GM23338 (cell line): ENCODE data around the gene IFNL2. TPM values are rescaled to one million over a fixed set of nuclear protein-coding genes. Genes with fewer than 3 reads are reported as not detected.
"Not testable (repeated sequence)": the region's sequence is repeated elsewhere in the genome, so short reads cannot be mapped to it uniquely, and the experiment has no call there.

Source experiments
- ATAC-seq: fragments of 200-7000 bp; cut with Tn5 transposase; 3 replicates; pipeline ENCODE4 v1.9.1; 2020
- DNase-seq: peaks from one replicate; pipeline ENCODE4 v3.0.0-alpha.2; 2015; ENCODE audit warnings: low spot score
- H2AFZ ChIP-seq: fragments of 200-600 bp; sonication (generic); 2 replicates; pipeline ENCODE4 v1.8.0; 2016; ENCODE audit warnings: antibody characterized with exemption, mild to moderate bottlenecking, moderate library complexity
- H3F3A ChIP-seq: fragments of 200-600 bp; sonication (generic); replicated peaks from 2 replicates; pipeline ENCODE4 v1.8.0; 2017; ENCODE audit warnings: antibody characterized with exemption, mixed run types, low read depth
- H3K27ac ChIP-seq: fragments of 200-600 bp; sonication (generic); 2 replicates; pipeline ENCODE4 v1.6.1; 2016; ENCODE audit warnings: low read depth
- H3K27me3 ChIP-seq: fragments of 200-600 bp; sonication (generic); 2 replicates; pipeline ENCODE4 v1.8.0; 2016; ENCODE audit warnings: mild to moderate bottlenecking, mixed run types, moderate library complexity; ENCODE audit not compliant: insufficient read depth
- H3K36me3 ChIP-seq: fragments of 200-600 bp; sonication (generic); 2 replicates; pipeline ENCODE4 v1.8.0; 2016; ENCODE audit warnings: mild to moderate bottlenecking; ENCODE audit not compliant: insufficient read depth
- H3K4me1 ChIP-seq: fragments of 200-600 bp; sonication (generic); 2 replicates; pipeline ENCODE4 v1.8.0; 2016; ENCODE audit warnings: mild to moderate bottlenecking, moderate library complexity; ENCODE audit not compliant: insufficient read depth
- H3K4me2 ChIP-seq: fragments of 200-600 bp; sonication (generic); 2 replicates; pipeline ENCODE4 v1.7.1; 2017; ENCODE audit warnings: mixed run types
- H3K4me3 ChIP-seq: fragments of 200-600 bp; sonication (generic); 2 replicates; pipeline ENCODE4 v1.6.1; 2016; ENCODE audit warnings: mixed run types
- H3K79me2 ChIP-seq: fragments of 200-600 bp; sonication (generic); replicated peaks from 2 replicates; pipeline ENCODE4 v1.8.0; 2017; ENCODE audit warnings: mild to moderate bottlenecking; ENCODE audit not compliant: insufficient read depth
- H3K9me2 ChIP-seq: fragments of 200-600 bp; sonication (generic); 2 replicates; pipeline ENCODE4 v1.8.0; 2017; ENCODE audit not compliant: insufficient read depth
- H4K20me1 ChIP-seq: fragments of 200-600 bp; sonication (generic); replicated peaks from 2 replicates; pipeline ENCODE4 v1.8.0; 2017; ENCODE audit warnings: mild to moderate bottlenecking; ENCODE audit not compliant: insufficient read depth
- H3K27ac Mint-ChIP-seq: 2 replicates; pipeline ENCODE4 v1.8.0; 2020; ENCODE audit warnings: inconsistent platforms, mild to moderate bottlenecking, moderate library complexity, mixed read lengths
- H3K27me3 Mint-ChIP-seq: 3 replicates; pipeline ENCODE4 v1.8.0; 2022; ENCODE audit warnings: low read depth, mild to moderate bottlenecking, moderate library complexity, mixed read lengths, inconsistent platforms; ENCODE audit not compliant: insufficient read depth, poor library complexity
- H3K36me3 Mint-ChIP-seq: 3 replicates; pipeline ENCODE4 v1.8.0; 2021; ENCODE audit warnings: low read depth, mild to moderate bottlenecking, inconsistent platforms, moderate library complexity, mixed read lengths
- H3K4me1 Mint-ChIP-seq: 3 replicates; pipeline ENCODE4 v1.8.0; 2020; ENCODE audit warnings: mild to moderate bottlenecking, inconsistent platforms, mixed read lengths
- H3K4me3 Mint-ChIP-seq: 3 replicates; pipeline ENCODE4 v1.8.0; 2021; ENCODE audit warnings: moderate library complexity, mild to moderate bottlenecking, inconsistent platforms, mixed read lengths
- H3K9me3 Mint-ChIP-seq: 3 replicates; pipeline ENCODE4 v1.8.0; 2020; ENCODE audit warnings: moderate library complexity, mild to moderate bottlenecking, inconsistent platforms, mixed read lengths
- CREB1 ChIP-seq: fragments of 250-450 bp; sonication (Bioruptor Pico); IDR thresholded peaks from 2 replicates; pipeline ENCODE4 v1.5.0; 2020; ENCODE audit warnings: low read depth, mild to moderate bottlenecking, moderate library complexity
- CTCF ChIP-seq, 2 experiments: fragments of 200-600 bp in 1 of 2; sonication (generic) in 1 of 2; conservative IDR thresholded peaks; 2 replicates each; pipeline versions ENCODE4 v1.5.1 to v1.6.1; 2016 to 2017; ENCODE audit warnings: antibody characterized with exemption in 2 of 2, low read depth in 2 of 2, mild to moderate bottlenecking in 2 of 2, moderate library complexity in 1 of 2
- ETS1 ChIP-seq: IDR thresholded peaks from 2 replicates; pipeline ENCODE4 v1.6.1; 2016; ENCODE audit warnings: antibody characterized with exemption
- EZH2 ChIP-seq: fragments of 200-600 bp; sonication (generic); IDR thresholded peaks from one replicate; pipeline ENCODE4 v1.8.0; 2017; ENCODE audit warnings: antibody characterized with exemption, mild to moderate bottlenecking, low read depth; ENCODE audit not compliant: unreplicated experiment
- EZH2phosphoT487 ChIP-seq: fragments of 200-600 bp; sonication (generic); IDR thresholded peaks from one replicate; pipeline ENCODE4 v1.8.1; 2018; ENCODE audit warnings: antibody characterized with exemption; ENCODE audit not compliant: unreplicated experiment
- JUNB ChIP-seq: IDR thresholded peaks from one replicate; pipeline ENCODE4 v1.6.1; 2016; ENCODE audit warnings: antibody characterized with exemption; ENCODE audit not compliant: unreplicated experiment
- POLR2AphosphoS5 ChIP-seq: IDR thresholded peaks from 2 replicates; pipeline ENCODE4 v1.6.1; 2016; ENCODE audit warnings: antibody characterized with exemption, low read depth
- STAT1 ChIP-seq: IDR thresholded peaks from one replicate; pipeline ENCODE4 v1.6.1; 2016; ENCODE audit warnings: antibody characterized with exemption; ENCODE audit not compliant: unreplicated experiment
- ZNF114 ChIP-seq: fragments of 250-450 bp; sonication (Bioruptor Pico); IDR thresholded peaks from 2 replicates; pipeline ENCODE4 v1.5.0; 2020; ENCODE audit warnings: mild to moderate bottlenecking, moderate library complexity
- ZNF331 ChIP-seq: fragments of 250-450 bp; sonication (Bioruptor Pico); IDR thresholded peaks from 2 replicates; pipeline ENCODE4 v1.5.0; 2020; ENCODE audit warnings: low read depth, mild to moderate bottlenecking, moderate library complexity
- ZNF462 ChIP-seq: fragments of 250-450 bp; sonication (Bioruptor Pico); IDR thresholded peaks from 2 replicates; pipeline ENCODE4 v1.5.0; 2020; ENCODE audit warnings: mild to moderate bottlenecking, moderate library complexity
- polyA plus RNA-seq: library from polyadenylated mRNA; unstranded; fragments of >200 nt; fragmentation: Nextera tagmentation; extraction: Ambion mirVana; gene quantifications from 2 replicates; pipeline ENCODE4 v1.2.1, GENCODE V29; 2016
- total RNA-seq: library from RNA; depleted of rRNA; stranded (reverse); fragments of >200 nt; shearing (Covaris generic); gene quantifications from 2 replicates; pipeline ENCODE4 v1.2.3, GENCODE V29; 2014

Gene IFNL2
- total and polyA plus RNA-seq, 2 experiments from 2014 or later, result not detected

GRCh38 chr19:39269369-39269768, 1.2 kb downstream of the IFNL2 start:
- not testable (repeated sequence) for H3K36me3 ChIP-seq, H3K4me2 ChIP-seq, H3K9me2 ChIP-seq, H3K27ac Mint-ChIP-seq, DNase-seq, H3F3A ChIP-seq, H3K4me3 Mint-ChIP-seq, ATAC-seq, H3K9me3 Mint-ChIP-seq, H2AFZ ChIP-seq, H3K4me1 Mint-ChIP-seq, H3K36me3 Mint-ChIP-seq, H3K27ac ChIP-seq, H3K4me1 ChIP-seq, H4K20me1 ChIP-seq, H3K4me3 ChIP-seq, H3K79me2 ChIP-seq
- H3K27me3 ChIP-seq, result peaks cover 34% of the 10 kb centered on the region
- H3K27me3 Mint-ChIP-seq, result peaks cover 26% of the 10 kb centered on the region

- Mint-ChIP-seq H3K4me3 (no peak overlapping the region), H3K36me3 (no peaks in the 10 kb centered on the region), H3K27ac (no peak overlapping the region), H3K27me3 (peaks cover 17% of the 10 kb centered on the region), H3K4me1 (no peaks in the 10 kb centered on the region; the same call in 2 of the 3 replicates), H3K9me3 (no peaks in the 10 kb centered on the region; the same call in 2 of the 3 replicates)
- no peak overlapping the region for H3K4me3 ChIP-seq
- no peaks in the 10 kb centered on the region for H3K79me2 ChIP-seq
- no peaks in the 10 kb centered on the region for H3K9me2 ChIP-seq
- H3K4me1 ChIP-seq, result no peaks in the 10 kb centered on the region
- no peaks in the 10 kb centered on the region for H3K36me3 ChIP-seq
- no peaks in the 10 kb centered on the region for H3F3A ChIP-seq
- ATAC-seq (no peak), DNase-seq (no peak)
- H2AFZ ChIP-seq, result no peak overlapping the region
- H3K4me2 ChIP-seq, result no peak overlapping the region
- H4K20me1 ChIP-seq, result no peaks in the 10 kb centered on the region
- no peak overlapping the region for H3K27ac ChIP-seq
- H3K27me3 ChIP-seq, result peaks cover 34% of the 10 kb centered on the region
- TF ChIP-seq ZNF331 (CRISPR knock-in tag) (no peak), JUNB (no peak), CTCF (conservative IDR thresholded peaks at IDR 0.05; ENCODE audit: low read depth in 2 of 2) (no peak), EZH2 (no peak), POLR2AphosphoS5 (no peak), STAT1 (no peak), ZNF462 (CRISPR knock-in tag) (no peak), CREB1 (no peak), ETS1 (no peak), EZH2phosphoT487 (no peak), ZNF114 (CRISPR knock-in tag) (no peak)
These were observed 2.1 kb downstream of the IFNL2 start for GRCh38 chr19:39270036-39270871.
